GM12874 (cell line): ENCODE data around the gene FLAD1.
A peak's percentile ranks its signal among the peaks of the same experiment; 100 is the strongest.

Experiments
- TF ChIP-seq, protein P1 (sequence below): IDR thresholded peaks from 2 replicates; pipeline ENCODE4 v1.5.1; 2011; ENCODE audit warnings: low read depth, mild to moderate bottlenecking, control low read depth, low read length, moderate library complexity; ENCODE audit not compliant: insufficient read depth

FLAD1 gene

DNA sequence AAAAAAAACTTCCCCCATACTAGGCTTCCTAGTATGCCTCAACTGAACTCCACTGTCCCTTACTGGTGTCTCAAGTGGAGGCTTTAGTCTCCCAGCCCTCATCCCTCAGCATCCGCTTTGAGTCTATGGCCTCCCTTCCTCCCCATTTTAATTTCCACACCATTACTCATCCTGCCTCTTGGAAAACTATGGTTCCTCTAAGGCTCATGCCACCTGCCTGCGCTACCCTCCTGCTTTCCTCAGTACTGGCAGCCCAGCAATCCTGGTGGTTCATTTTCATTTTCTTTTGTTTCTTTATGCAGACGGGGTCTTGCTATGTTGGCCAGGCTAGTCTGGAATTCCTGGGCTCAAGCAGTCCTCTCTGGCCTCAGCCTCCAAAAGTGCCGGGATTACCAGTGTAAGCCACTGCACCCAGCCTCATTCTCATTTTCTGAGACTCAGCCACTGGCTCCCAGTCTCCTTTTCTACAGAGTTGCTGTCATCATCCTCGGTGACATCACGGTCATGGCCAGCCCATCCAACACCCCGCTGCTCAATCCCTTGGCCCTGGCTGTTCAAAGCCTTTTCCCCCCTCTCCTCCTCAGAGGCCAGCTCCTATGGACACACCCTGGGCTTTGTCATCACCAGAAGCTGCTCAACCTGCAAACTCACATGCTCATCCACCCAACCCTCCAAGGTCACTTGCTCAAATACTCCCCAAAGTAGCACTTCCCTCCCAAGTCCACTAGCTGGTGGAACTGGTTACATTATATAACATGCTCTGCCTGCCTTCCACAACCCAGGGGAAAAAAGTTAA lies 44.3 kb upstream of the FLAD1 start:
- TF ChIP-seq, protein P1, sequence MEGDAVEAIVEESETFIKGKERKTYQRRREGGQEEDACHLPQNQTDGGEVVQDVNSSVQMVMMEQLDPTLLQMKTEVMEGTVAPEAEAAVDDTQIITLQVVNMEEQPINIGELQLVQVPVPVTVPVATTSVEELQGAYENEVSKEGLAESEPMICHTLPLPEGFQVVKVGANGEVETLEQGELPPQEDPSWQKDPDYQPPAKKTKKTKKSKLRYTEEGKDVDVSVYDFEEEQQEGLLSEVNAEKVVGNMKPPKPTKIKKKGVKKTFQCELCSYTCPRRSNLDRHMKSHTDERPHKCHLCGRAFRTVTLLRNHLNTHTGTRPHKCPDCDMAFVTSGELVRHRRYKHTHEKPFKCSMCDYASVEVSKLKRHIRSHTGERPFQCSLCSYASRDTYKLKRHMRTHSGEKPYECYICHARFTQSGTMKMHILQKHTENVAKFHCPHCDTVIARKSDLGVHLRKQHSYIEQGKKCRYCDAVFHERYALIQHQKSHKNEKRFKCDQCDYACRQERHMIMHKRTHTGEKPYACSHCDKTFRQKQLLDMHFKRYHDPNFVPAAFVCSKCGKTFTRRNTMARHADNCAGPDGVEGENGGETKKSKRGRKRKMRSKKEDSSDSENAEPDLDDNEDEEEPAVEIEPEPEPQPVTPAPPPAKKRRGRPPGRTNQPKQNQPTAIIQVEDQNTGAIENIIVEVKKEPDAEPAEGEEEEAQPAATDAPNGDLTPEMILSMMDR: no peak

DNA sequence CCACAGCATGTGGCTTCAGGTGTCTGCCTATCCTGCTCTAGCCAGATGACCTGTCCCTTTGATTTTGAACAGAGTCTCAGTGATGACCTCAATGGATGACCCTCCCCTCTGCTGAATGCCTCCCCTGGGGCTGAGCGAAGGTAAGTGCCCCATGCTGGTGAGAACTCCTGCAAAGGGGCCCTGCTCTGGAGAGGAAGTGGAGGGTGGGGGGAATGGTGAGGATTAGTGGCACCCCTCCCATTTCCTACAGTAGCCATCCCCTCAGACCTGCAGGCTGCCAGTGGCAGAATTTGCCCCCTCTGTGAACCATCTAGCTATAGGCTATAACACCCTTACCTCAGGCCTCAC lies 43.0 kb upstream of the FLAD1 start:
- TF ChIP-seq, protein P1: no peak

DNA sequence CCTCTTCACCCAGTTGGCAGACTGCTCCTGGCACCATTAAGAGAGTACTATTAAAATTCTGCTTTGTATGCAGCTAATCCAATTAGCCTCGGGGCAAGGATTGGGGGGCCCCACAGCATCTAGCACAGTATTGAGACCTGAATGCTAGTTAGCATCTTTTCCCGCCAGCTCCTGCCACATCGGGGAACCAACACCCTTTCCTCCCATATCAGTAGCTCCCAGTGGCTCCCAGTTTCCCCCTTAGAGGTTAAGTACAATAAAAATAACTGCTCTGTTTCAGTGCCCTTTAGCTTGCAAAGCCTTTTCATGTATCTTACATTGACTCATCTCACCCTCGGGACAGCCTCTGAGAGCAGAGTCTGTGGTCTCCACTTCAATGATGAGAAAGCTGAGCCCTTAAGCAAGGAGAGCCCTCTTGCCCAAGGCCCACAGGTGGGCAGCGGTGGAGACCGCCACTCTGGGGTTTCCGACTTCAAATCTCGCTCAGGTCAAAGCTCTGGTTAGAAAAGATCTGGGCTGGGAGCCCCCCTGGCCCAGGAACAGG lies 42.4 kb upstream of the FLAD1 start:
- TF ChIP-seq, protein P1: no peak

DNA sequence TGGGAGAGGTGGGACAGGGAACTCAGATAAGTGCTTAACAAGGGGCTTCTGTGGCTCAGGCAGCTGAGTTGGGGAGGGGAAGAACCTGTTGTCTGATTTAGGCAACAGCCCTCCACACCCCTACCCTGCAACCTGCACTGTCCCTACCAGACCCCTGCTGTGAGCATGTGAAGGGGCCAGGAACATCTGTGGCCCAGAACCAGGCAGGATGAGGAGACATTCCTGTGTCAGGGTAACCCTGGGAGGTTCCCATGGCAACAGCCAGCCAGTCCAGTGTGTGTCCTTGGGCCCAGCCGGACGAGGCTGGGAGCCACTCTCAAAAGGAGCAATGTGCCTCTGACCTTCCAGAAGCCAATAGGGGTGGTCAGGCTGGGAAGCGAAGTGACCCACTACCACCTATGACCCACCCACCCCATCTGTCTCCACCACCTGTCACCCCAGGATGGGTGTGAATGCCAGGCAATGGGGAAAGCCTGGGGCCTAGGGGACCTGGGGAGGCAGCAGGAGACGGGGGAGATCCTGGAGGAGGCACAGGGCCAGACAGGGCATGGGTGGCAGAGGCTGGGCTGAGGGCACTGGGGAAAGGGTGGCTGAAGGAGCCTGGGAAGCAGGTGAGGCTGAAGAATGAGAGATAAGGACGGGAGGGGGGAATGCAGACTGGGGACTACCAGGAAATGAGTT lies 41.7 kb upstream of the FLAD1 start:
- TF ChIP-seq, protein P1: no peak

DNA sequence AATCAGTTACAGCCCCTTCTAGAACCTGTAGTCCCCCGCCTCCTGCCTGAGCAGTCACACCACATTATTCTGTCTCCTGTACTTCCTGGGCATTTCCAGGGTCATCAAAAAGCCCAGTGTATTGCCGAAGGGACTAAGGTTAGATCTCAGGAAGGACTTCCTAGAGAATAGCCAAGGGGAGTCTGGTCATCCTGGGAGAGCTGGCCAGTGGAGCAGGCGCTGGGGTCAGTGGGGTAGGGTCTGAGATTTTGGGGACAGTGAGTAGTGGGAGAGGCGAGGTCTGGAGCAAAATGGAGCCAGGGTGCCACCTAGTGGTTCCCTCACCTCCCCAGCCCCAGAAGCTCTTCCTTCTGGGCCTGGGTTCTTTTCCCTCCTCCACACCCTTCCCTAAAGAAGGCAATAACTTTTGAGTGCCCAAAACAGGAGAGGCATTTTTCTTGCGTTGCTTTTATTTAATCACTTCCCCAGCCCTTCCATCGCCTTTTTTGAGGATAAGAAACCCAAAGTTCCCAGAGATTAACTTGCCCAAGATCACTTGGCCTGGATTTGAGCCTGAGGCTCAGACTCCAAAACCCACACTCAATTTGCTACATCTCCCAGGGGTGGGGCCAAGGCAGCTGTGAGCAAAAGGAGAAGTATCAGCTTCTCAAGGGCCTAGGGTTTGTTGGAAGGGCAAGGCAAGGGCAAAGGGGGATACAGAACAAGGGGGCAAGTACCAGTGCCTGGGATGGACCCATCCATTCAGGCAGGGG lies 39.3 kb upstream of the FLAD1 start:
- TF ChIP-seq, protein P1: peak; percentile 87

DNA sequence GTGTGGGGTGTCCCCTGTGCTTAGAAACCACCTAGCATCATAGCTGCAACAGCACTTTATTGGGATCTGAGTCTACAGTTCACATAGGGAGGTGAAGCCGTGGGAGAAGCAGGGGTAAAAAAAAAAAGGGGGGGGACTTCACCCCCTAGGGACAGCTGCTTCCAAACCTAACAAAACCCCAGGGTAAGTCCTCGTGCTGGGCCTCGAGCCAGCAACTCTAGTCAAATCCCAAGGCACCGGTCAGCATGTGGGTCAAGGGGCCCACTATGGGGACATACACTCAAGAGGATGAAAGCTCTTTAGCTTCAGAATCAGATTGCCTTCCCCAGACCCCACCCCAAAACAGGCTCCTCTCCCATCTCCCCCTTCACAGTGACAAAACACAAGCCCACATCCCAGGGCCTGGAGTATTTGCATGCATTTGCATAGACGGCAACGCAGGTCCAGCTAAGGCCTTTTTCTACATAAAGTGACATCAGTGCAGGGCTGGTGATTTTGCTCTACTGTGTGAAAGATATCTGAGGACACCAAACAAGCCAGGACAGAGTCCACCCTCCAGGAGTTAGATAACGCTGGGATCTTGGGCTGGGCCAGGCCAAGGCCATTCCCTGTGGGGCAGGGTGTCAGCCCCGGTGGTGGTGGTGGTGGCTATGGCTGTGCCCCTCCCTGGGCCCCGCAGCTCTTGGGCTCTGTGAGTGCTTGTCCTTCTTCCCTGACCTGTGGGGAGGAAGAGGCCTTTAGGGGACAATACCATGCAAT lies 38.6 kb upstream of the FLAD1 start:
- TF ChIP-seq, protein P1: no peak
